ENCODE measurements around the gene UNK.

UNK gene

GRCh38 chr17:75791254-75791653 is 6.6 kb downstream of the UNK start:
- H3K79me2 ChIP-seq (ENCODE audit: insufficient read depth, low read length) = peaks cover 93% of the 10 kb centered on the region

GRCh38 chr17:75793460-75793859 is 8.9 kb downstream of the UNK start:
- no peak overlapping the region for H2AFZ ChIP-seq (ENCODE audit: low read length)
- H3K27ac ChIP-seq (ENCODE audit: low read depth, low read length, poor library complexity, severe bottlenecking) = no peak overlapping the region
- H4K20me1 ChIP-seq (ENCODE audit: insufficient read depth, low read length) = no peaks in the 10 kb centered on the region
- peaks cover 79% of the 10 kb centered on the region for H3K79me2 ChIP-seq (ENCODE audit: insufficient read depth, low read length)
- H3K4me1 ChIP-seq (ENCODE audit: insufficient read depth, low read length, severe bottlenecking) = peaks cover 5% of the 10 kb centered on the region
- peaks cover 74% of the 10 kb centered on the region for H3K36me3 ChIP-seq (ENCODE audit: insufficient read depth, low read length)
- H3F3A ChIP-seq (ENCODE audit: insufficient read depth, low read length) = no peaks in the 10 kb centered on the region
- H3K27me3 ChIP-seq (ENCODE audit: insufficient read depth, low read length) = no peaks in the 10 kb centered on the region
- no peak overlapping the region for H3K9ac ChIP-seq (ENCODE audit: low read length)
- no peaks in the 10 kb centered on the region for H3K9me3 ChIP-seq (ENCODE audit: low read length)
- H3K4me3 ChIP-seq (ENCODE audit: low read depth, low read length, poor library complexity, severe bottlenecking) = no peak overlapping the region
- no peak overlapping the region for H3K4me2 ChIP-seq (ENCODE audit: low read length)
- TF ChIP-seq CTCF (IDR thresholded peaks at IDR 0.05; ENCODE audit: low read length) (no peak), EZH2 (IDR thresholded peaks at IDR 0.05; ENCODE audit: borderline replicate concordance, low read length) (no peak)
- H3K9me2 ChIP-seq (ENCODE audit: low read depth, low read length) = no peaks in the 10 kb centered on the region

More at GRCh38 chr17:75791254-75791653, 6.6 kb downstream of the UNK start:
- H2AFZ ChIP-seq (ENCODE audit: low read length) = no peak overlapping the region
- no peak overlapping the region for H3K4me3 ChIP-seq (ENCODE audit: low read depth, low read length, poor library complexity, severe bottlenecking)
- peaks cover 53% of the 10 kb centered on the region for H3K36me3 ChIP-seq (ENCODE audit: insufficient read depth, low read length)
- H3K9me3 ChIP-seq (ENCODE audit: low read length) = no peaks in the 10 kb centered on the region
- H3K27ac ChIP-seq (ENCODE audit: low read depth, low read length, poor library complexity, severe bottlenecking) = no peak overlapping the region
- H3K4me1 ChIP-seq (ENCODE audit: insufficient read depth, low read length, severe bottlenecking) = peaks cover 23% of the 10 kb centered on the region
- H3K27me3 ChIP-seq (ENCODE audit: insufficient read depth, low read length) = no peaks in the 10 kb centered on the region
- no peak overlapping the region for H3K4me2 ChIP-seq (ENCODE audit: low read length)
- H3K9me2 ChIP-seq (ENCODE audit: low read depth, low read length) = no peaks in the 10 kb centered on the region
- H3K9ac ChIP-seq (ENCODE audit: low read length) = no peak overlapping the region
- no peaks in the 10 kb centered on the region for H3F3A ChIP-seq (ENCODE audit: insufficient read depth, low read length)
- TF ChIP-seq EZH2 (IDR thresholded peaks at IDR 0.05; ENCODE audit: borderline replicate concordance, low read length) (no peak), CTCF (IDR thresholded peaks at IDR 0.05; ENCODE audit: low read length) (no peak)
- no peaks in the 10 kb centered on the region for H4K20me1 ChIP-seq (ENCODE audit: insufficient read depth, low read length)

GRCh38 chr17:75795820-75796607 is 11.4 kb downstream of the UNK start:
- Histone ChIP-seq H3F3A (ENCODE audit: insufficient read depth, low read length) (no peaks in the 10 kb centered on the region), H3K27me3 (ENCODE audit: insufficient read depth, low read length) (no peaks in the 10 kb centered on the region), H4K20me1 (ENCODE audit: insufficient read depth, low read length) (no peaks in the 10 kb centered on the region), H3K4me1 (ENCODE audit: insufficient read depth, low read length, severe bottlenecking) (no peaks in the 10 kb centered on the region), H3K9me3 (ENCODE audit: low read length) (no peaks in the 10 kb centered on the region), H3K4me3 (ENCODE audit: low read depth, low read length, poor library complexity, severe bottlenecking) (no peak overlapping the region), H3K4me2 (ENCODE audit: low read length) (no peak overlapping the region), H3K27ac (ENCODE audit: low read depth, low read length, poor library complexity, severe bottlenecking) (no peak overlapping the region), H3K36me3 (ENCODE audit: insufficient read depth, low read length) (peaks cover 90% of the 10 kb centered on the region), H3K9ac (ENCODE audit: low read length) (no peak overlapping the region), H3K79me2 (ENCODE audit: insufficient read depth, low read length) (peaks cover 56% of the 10 kb centered on the region), H2AFZ (ENCODE audit: low read length) (no peak overlapping the region), H3K9me2 (ENCODE audit: low read depth, low read length) (no peaks in the 10 kb centered on the region)
- TF ChIP-seq CTCF (IDR thresholded peaks at IDR 0.05; ENCODE audit: low read length) (no peak), EZH2 (IDR thresholded peaks at IDR 0.05; ENCODE audit: borderline replicate concordance, low read length) (no peak)

All from OCI-LY1 (cell line).